ENCODE data around the gene CSF1. TPM values are rescaled to one million over a fixed set of nuclear protein-coding genes. Genes with fewer than 3 reads are reported as not detected.
A peak's percentile ranks its signal among the peaks of the same experiment; 100 is the strongest.
"Not testable (repeated sequence)": the region's sequence is repeated elsewhere in the genome, so short reads cannot be mapped to it uniquely, and the experiment has no call there.

Gene CSF1
- total RNA-seq (2021; ENCODE audit: unreplicated experiment) (3.0 TPM), Bru-seq, nascent RNA (percentile 39 among the genes with signal in this experiment), BruChase-seq, experiment 1, labeled RNA remaining after a 6-hour chase (percentile 28 among the genes with signal in this experiment), BruChase-seq, experiment 2, labeled RNA remaining after a 2-hour chase (percentile 34 among the genes with signal in this experiment)
- 2.1 and 2.3 TPM in 2 replicates for polyA plus RNA-seq (2012)
- long read RNA-seq, full-length matches to known transcripts = 3 of 3 reads
- long read RNA-seq, partial matches to known transcripts = 0 of 3 reads
- long read RNA-seq, other reads (novel, unspliced or antisense) = 0 of 3 reads

- peak within 1 kb of the TSS; percentile 55; the same call in 1 of the 2 replicates for H3K27ac ChIP-seq (ENCODE audit: low read depth, low read length)
- H3K9me3 ChIP-seq (ENCODE audit: control insufficient read depth in 1 of 2, insufficient read depth in 1 of 2, low read depth in 1 of 2, low read length in 2 of 2) = no peaks in the 10 kb centered on the region
- ChIA-PET CTCF (no interaction called here), RAD21 (ENCODE audit: low non-redundant PET in 1 of 2, low total read pairs in 2 of 2, uncharacterized antibody in 2 of 2, unreplicated experiment in 2 of 2) (no interaction called here), POLR2A (no interaction called here)
- H3K4me3 ChIP-seq (replicated peaks in 1 of 2; ENCODE audit: low read depth in 1 of 2, low read length in 2 of 2) = peak within 1 kb of the TSS; percentile 66 to 69
- no peaks in the 10 kb centered on the region for H3K27me3 ChIP-seq (ENCODE audit: insufficient read depth, low read length)
- H3K79me2 ChIP-seq (ENCODE audit: insufficient read depth, low read length) = no peaks in the 10 kb centered on the region
- H3K4me1 ChIP-seq (ENCODE audit: control insufficient read depth in 1 of 2, insufficient read depth in 2 of 2, low read length in 2 of 2) = peaks cover 0 to 15% of the 10 kb centered on the region in 2 experiments; a peak in 2 of 4 replicates
- intact Hi-C loops (cut with micrococcal nuclease) = no loop called here
- no peaks in the 10 kb centered on the region for H4K20me1 ChIP-seq (ENCODE audit: insufficient read depth)
- peak within 1 kb of the TSS; percentile 98 for H3K4me2 ChIP-seq (ENCODE audit: low read length)
- no peaks in the 10 kb centered on the region for H3K9me2 ChIP-seq (ENCODE audit: insufficient read depth)
- H2AFZ ChIP-seq (ENCODE audit: low read depth, low read length, poor library complexity, severe bottlenecking) = peak within 1 kb of the TSS; percentile 60
- H3K9ac ChIP-seq (ENCODE audit: low read length) = peak within 1 kb of the TSS; percentile 67
- BruUV-seq (replicated peaks) = no TSS peak
- no peaks in the 10 kb centered on the region for H3K36me3 ChIP-seq (ENCODE audit: control insufficient read depth in 1 of 2, insufficient read depth in 2 of 2, low read length in 2 of 2)
- TF ChIP-seq REST (IDR thresholded peaks at IDR 0.05; ENCODE audit: low read depth) = no peak
- no peak for TF ChIP-seq TCF7L2 (IDR thresholded peaks at IDR 0.05; ENCODE audit: borderline replicate concordance, extremely low read depth, insufficient read depth, insufficient read length)
- no peak for TF ChIP-seq ZFX (IDR thresholded peaks at IDR 0.05)
- no peak; the same call in 1 of the 2 replicates for TF ChIP-seq MAX (IDR thresholded peaks at IDR 0.05)
- peak; percentile 25; the same call in 1 of the 2 replicates for TF ChIP-seq POLR2AphosphoS5 (IDR thresholded peaks at IDR 0.05; ENCODE audit: low read depth, low read length)
- TF ChIP-seq FOSL1 (IDR thresholded peaks at IDR 0.05; ENCODE audit: low read depth) = no peak
- DNase-seq (ENCODE audit: low read depth, low spot score) (no peak), ATAC-seq (peak; percentile 71)
Observed at GRCh38 chr1:109910123-109910962, at the start of gene CSF1. Gene CSF1, plus strand, starts transcription at chr1:109910849. Its CDS starts 175 bp downstream, at chr1:109911024.

GRCh38 chr1:109861616-109862015 lies 49.0 kb upstream of the CSF1 start:
- BruUV-seq (replicated peaks); H3K27me3 ChIP-seq (ENCODE audit: insufficient read depth, low read length); H3K4me1 ChIP-seq (ENCODE audit: control insufficient read depth in 1 of 2, insufficient read depth in 2 of 2, low read length in 2 of 2); H3K36me3 ChIP-seq (ENCODE audit: control insufficient read depth in 1 of 2, insufficient read depth in 2 of 2, low read length in 2 of 2); H3K4me3 ChIP-seq (replicated peaks in 1 of 2; ENCODE audit: low read depth in 1 of 2, low read length in 2 of 2); RAD21 ChIA-PET (ENCODE audit: low non-redundant PET in 1 of 2, low total read pairs in 2 of 2, uncharacterized antibody in 2 of 2, unreplicated experiment in 2 of 2); H3K9ac ChIP-seq (ENCODE audit: low read length); DNase-seq (ENCODE audit: low read depth, low spot score); H3K9me3 ChIP-seq (ENCODE audit: control insufficient read depth in 1 of 2, insufficient read depth in 1 of 2, low read depth in 1 of 2, low read length in 2 of 2); POLR2A ChIA-PET; H3K9me2 ChIP-seq (ENCODE audit: insufficient read depth); H3K4me2 ChIP-seq (ENCODE audit: low read length); H2AFZ ChIP-seq (ENCODE audit: low read depth, low read length, poor library complexity, severe bottlenecking); intact Hi-C loops (cut with micrococcal nuclease); H3K79me2 ChIP-seq (ENCODE audit: insufficient read depth, low read length); ATAC-seq; H3K27ac ChIP-seq (ENCODE audit: low read depth, low read length); H4K20me1 ChIP-seq (ENCODE audit: insufficient read depth): not testable (repeated sequence)
- CTCF ChIA-PET = interaction anchor here (1.2 kb wide), 1 partner anchor 123 kb away, joined by 3 read pairs; the partner anchor contains the start of gene AHCYL1
